HCT116 (cell line): Measurements from ENCODE around the gene KLHDC4.

Experiments
- CTCF ChIP-seq, 3 experiments: fragments of 200-600 bp in 1 of 3; sonication (generic) in 1 of 3; IDR thresholded peaks in 2 of 3; conservative IDR thresholded peaks in 1 of 3; 2 replicates each; pipeline ENCODE4 v1.5.1; 2012 to 2017; ENCODE audit warnings: low read depth in 2 of 3, low read length in 2 of 3, antibody characterized with exemption in 1 of 3, borderline replicate concordance in 1 of 3, control low read depth in 1 of 3, mild to moderate bottlenecking in 1 of 3, mixed read lengths in 1 of 3, mixed run types in 1 of 3, moderate library complexity in 1 of 3; ENCODE audit not compliant: insufficient read depth in 1 of 3
- EGR1 ChIP-seq: IDR thresholded peaks from 2 replicates; pipeline ENCODE4 v1.6.1; 2012; ENCODE audit warnings: low read depth
- EZH2 ChIP-seq: fragments of 200-600 bp; sonication (generic); IDR thresholded peaks from 2 replicates; pipeline ENCODE4 v1.6.1; 2017; ENCODE audit warnings: antibody characterized with exemption, mixed run types
- MAX ChIP-seq: IDR thresholded peaks from 2 replicates; pipeline ENCODE4 v1.6.1; 2012
- POLR2A ChIP-seq: IDR thresholded peaks from 2 replicates; pipeline ENCODE4 v1.7.0; 2011; ENCODE audit warnings: borderline replicate concordance; ENCODE audit not compliant: insufficient read depth, insufficient read length; ENCODE audit errors: extremely low read depth
- POLR2AphosphoS5 ChIP-seq: IDR thresholded peaks from 2 replicates; pipeline ENCODE4 v1.6.1; 2011; ENCODE audit warnings: mild to moderate bottlenecking, low read depth, low read length, moderate library complexity
- ZBTB33 ChIP-seq: IDR thresholded peaks from 2 replicates; pipeline ENCODE4 v1.6.1; 2011; ENCODE audit warnings: mild to moderate bottlenecking, low read length, moderate library complexity; ENCODE audit not compliant: insufficient replicate concordance; ENCODE audit errors: extremely low read depth

- TF ChIP-seq POLR2AphosphoS5 (no peak), MAX (no peak), CTCF (IDR thresholded peaks at IDR 0.05 in 2 of 3, conservative IDR thresholded peaks at IDR 0.05 in 1 of 3; ENCODE audit: borderline replicate concordance in 1 of 3, insufficient read depth in 1 of 3, low read depth in 2 of 3, low read length in 2 of 3) (no peak), EZH2 (no peak), POLR2A (no peak), ZBTB33 (no peak), EGR1 (no peak)
These were observed 88.0 kb downstream of the KLHDC4 start for GRCh38 chr16:87677830-87678229.
